ENCODE measurements around the gene BAIAP3.

BAIAP3 gene

GRCh38 chr16:1385232-1385631, 51.8 kb downstream of the BAIAP3 start:
- DNase-seq, result no peak

GRCh38 chr16:1387331-1387730, 53.9 kb downstream of the BAIAP3 start:
- DNase-seq, result no peak

GRCh38 chr16:1389762-1390161, 56.3 kb downstream of the BAIAP3 start:
- DNase-seq, result no peak

DNA sequence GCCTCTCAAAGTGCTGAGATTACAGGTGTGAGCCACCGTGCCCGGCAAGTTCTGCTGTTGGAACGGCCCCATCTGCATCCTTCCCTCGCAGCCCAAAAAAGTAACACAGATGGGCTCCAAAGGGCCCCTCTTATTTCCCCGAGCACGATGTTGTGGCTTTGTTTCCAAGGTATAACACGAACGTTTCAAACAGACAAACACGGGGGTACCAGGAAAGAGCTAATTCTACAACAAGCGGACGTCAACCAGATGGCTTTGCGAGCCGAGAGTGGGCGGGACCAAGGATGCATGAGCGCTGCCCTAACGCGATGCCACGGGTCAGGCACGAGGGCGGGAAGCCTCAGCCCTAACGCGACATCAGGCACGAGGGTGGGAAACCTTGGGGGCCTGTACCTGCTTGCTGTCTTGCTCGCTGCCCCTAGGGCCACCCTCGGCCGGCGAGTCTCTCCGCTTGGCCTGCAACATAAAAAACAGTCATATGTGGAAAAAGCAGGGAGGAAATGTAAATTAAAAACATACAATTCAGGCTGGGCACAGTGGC, 56.9 kb downstream of the BAIAP3 start:
- no peak for DNase-seq

DNA sequence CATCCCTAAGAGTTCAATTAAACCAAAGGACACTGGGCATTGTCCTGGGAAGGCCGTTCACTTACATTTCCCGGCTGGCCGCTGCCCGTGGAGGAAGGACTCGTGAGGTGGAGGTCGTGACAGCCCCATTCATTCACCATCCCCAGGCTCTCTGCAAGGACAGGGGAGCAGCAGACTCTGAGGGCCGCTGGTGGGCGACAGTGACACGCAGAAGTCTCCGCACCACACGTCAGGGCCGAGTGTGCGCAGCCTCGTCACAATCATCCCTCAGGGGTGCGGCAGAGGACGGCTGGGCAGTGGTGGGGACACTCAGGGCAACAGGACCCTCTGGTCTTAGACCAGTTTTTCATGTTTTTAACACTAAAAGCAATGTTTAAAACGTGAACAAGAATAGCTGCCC, 59.4 kb downstream of the BAIAP3 start:
- DNase-seq, result no peak

- no peak for DNase-seq
Measured at GRCh38 chr16:1393613-1394176, 60.2 kb downstream of the BAIAP3 start.

- DNase-seq, result no peak
Measured at GRCh38 chr16:1394367-1394951, 61.0 kb downstream of the BAIAP3 start.

GRCh38 chr16:1395444-1396031, 62.1 kb downstream of the BAIAP3 start:
- no peak for DNase-seq

DNA sequence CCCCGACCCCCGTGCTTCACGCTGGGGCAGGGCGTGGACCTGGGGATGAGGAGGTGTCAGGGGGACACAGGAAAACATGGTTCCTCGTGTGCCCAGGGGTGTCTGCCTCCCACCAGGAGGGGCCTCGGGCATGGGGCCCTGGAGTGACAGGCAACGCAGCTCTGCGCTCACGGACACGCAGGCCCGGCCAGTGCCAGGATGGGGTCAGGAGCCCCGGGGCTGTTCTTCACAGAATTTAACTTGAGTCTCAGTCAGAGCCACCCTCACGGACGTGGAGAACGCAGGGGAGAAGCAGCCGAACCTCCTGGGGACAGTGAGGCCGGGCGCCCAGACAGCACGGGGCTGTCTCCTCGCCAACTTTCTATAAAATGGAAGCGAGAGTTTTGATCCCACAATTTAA, 64.3 kb downstream of the BAIAP3 start:
- DNase-seq, result no peak

GRCh38 chr16:1398351-1398750, 64.9 kb downstream of the BAIAP3 start:
- DNase-seq, result no peak

All from anterior cingulate cortex (tissue), 58 donors.